Measurements from ENCODE around the gene RGS10.
"Not testable (repeated sequence)": the region's sequence is repeated elsewhere in the genome, so short reads cannot be mapped to it uniquely, and the experiment has no call there.

DNA sequence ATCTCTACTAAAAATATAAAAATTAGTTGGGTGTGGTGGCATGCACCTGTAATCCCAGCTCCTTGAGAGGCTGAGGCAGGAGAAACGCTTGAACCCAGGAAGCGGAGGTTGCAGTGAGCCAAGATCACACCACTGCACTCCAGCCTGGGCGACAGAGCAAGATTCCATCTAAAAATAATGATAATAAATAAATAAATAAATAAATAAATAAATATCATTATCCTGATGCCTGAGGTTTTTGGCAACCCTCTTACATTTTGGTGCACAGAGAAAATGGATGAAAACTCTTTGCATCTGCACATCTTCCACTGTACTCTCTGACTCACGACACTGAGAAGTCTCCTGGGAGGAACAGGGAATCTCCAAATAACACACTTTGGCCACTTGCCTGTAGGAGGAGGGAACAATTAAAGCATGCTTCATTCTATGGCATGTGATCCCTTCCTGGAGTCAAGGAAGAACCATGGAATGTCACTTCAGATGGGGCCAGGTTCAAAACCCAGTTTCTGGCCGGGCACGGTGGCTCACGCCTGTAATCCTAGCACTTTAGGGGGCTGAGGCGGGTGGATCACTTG is 13.8 kb downstream of the RGS10 start:
- TF ChIP-seq CTCF (IDR thresholded peaks at IDR 0.05; ENCODE audit: low read depth, low read length); EZH2phosphoT487 (IDR thresholded peaks at IDR 0.05; ENCODE audit: low read depth): not testable (repeated sequence)
